Heart right ventricle (tissue), 16 donors: ENCODE data around the gene CSNK1G2. TPM values are rescaled to one million over a fixed set of nuclear protein-coding genes. Genes with fewer than 3 reads are reported as not detected.
A peak's percentile ranks its signal among the peaks of the same experiment; 100 is the strongest.

Source experiments
- ATAC-seq, 8 donors: fragments of 200-7000 bp; cut with Tn5 transposase; one replicate each; pipeline ENCODE4 v1.9.1; 2020; ENCODE audit warnings: mild to moderate bottlenecking in 8 of 8, moderate library complexity in 8 of 8, moderate number of reproducible peaks in 1 of 8
- DNase-seq, 2 donors: peaks; one replicate each; pipeline ENCODE4 v3.0.0-alpha.2; 2020
- H3K27ac ChIP-seq, 10 donors: fragments of 200-600 bp; sonication (generic) in 2 of 10; one replicate each; pipeline versions ENCODE4 v1.5.0 to v1.8.0; 2020 to 2022; ENCODE audit warnings: mild to moderate bottlenecking in 3 of 10
- H3K27me3 ChIP-seq, 7 donors: fragments of 200-600 bp; one replicate each; pipeline ENCODE4 v1.8.0; 2021 to 2022; ENCODE audit warnings: mild to moderate bottlenecking in 2 of 7
- H3K36me3 ChIP-seq, 9 donors: fragments of 200-600 bp; sonication (generic) in 1 of 9; one replicate each; pipeline versions ENCODE4 v1.5.0 to v1.8.0; 2020 to 2022; ENCODE audit warnings: mild to moderate bottlenecking in 2 of 9
- H3K4me1 ChIP-seq, 9 donors: fragments of 200-600 bp; sonication (generic) in 1 of 9; one replicate each; pipeline versions ENCODE4 v1.5.0 to v1.8.0; 2020 to 2022; ENCODE audit warnings: mild to moderate bottlenecking in 4 of 9
- H3K4me3 ChIP-seq, 10 donors: fragments of 200-600 bp; sonication (generic) in 2 of 10; one replicate each; pipeline versions ENCODE4 v1.5.0 to v1.8.0; 2020 to 2022; ENCODE audit warnings: mild to moderate bottlenecking in 7 of 10, moderate library complexity in 2 of 10
- H3K9me3 ChIP-seq, 11 donors: fragments of 200-600 bp in 10 of 11; sonication (generic) in 2 of 11; one replicate each; pipeline versions ENCODE4 v1.5.0 to v1.8.0; 2013 to 2022; ENCODE audit warnings: mild to moderate bottlenecking in 2 of 11, control low read depth in 1 of 11, moderate library complexity in 1 of 11
- CTCF ChIP-seq, 9 donors: fragments of 200-600 bp; sonication (generic) in 2 of 9; IDR thresholded peaks; one replicate each; pipeline versions ENCODE4 v1.5.0 to v1.8.0; 2021 to 2022; ENCODE audit warnings: antibody characterized with exemption in 9 of 9, mild to moderate bottlenecking in 5 of 9, moderate library complexity in 1 of 9
- WGBS, 2 donors: extraction: QIAGEN DNeasy Blood & Tissue Kit; methylation state at CpG; one replicate each; pipeline ENCODE4 v1.1.7; 2013; ENCODE audit warnings: inconsistent platforms in 1 of 2; 5-methylcytosine and 5-hydroxymethylcytosine counted together
- intact Hi-C, 10 donors: fragments of 100-400 bp; cut with DNase I; formaldehyde crosslinking; loops; one replicate each; pipeline versions ENCODE4 v1.11.1 to v1.14.2; 2022
- polyA plus RNA-seq, 2 donors: library from polyadenylated mRNA; stranded (reverse); fragments of 200-250 nt; gene quantifications; one replicate each; pipeline ENCODE4 v1.2.3, GENCODE V29; 2013
- total RNA-seq, 10 donors: library from RNA; stranded (reverse); fragmentation: NEBNext Ultra II Directional in 3 of 10; extraction: Animal tissue kit (Norgen Biotek cat#: 25700) in 3 of 10; gene quantifications; one replicate each; pipeline versions ENCODE4 v1.2.1 to v1.2.4, GENCODE V29; 2021 to 2023
- donor health status: Arrhythmogenic right ventricular cardiomyopathy.
- donor health status: ischemic (EF 13 %, LVEDD 7.1; RV severe dilation, severe dysfunction).
- donor health status: healthy with polysubstance abuse.
- donor health status: DM: no; HTN: yes; CAD: no.
- donor health status: DM: no; HTN: no; CAD: no.
- donor health status: ischemic (EF 25% LVEDD 6.9; RV normal size, moderate dysfunction).
- donor health status: ischemic (EF 25% LVEDD 5.7; RV mildly dilated, moderate dysfunction).
- donor health status: healthy.
- donor health status: DM: yes; HTN: yes; CAD: no.
- donor health status: Ischemic cardiomyopathy.
- donor health status: ischemic (EF 35%, LVEDD 5.7; RV mildly dilated, moderate dysfunction).
- donor health status: nonischemic (EF 11% LVEDD 7.7; RV severe dilation, severe dysfunction).
- donor health status: DM: yes; HTN: yes; CAD: no.
- donor health status: PGD.
- donor health status: ischemic (EF 29% LVEDD 5.4; RV normal size, mild dysfunction).
- donor health status: nonischemic (EF 23%, LVEDD 6.1; RV moderate dilation, normal function).

Gene CSNK1G2
- total and polyA plus RNA-seq, 12 donors = 17.7 to 35.2 (median 23.9) TPM

- Histone ChIP-seq H3K36me3 (no peaks in the 10 kb centered on the region), H3K4me1 (peaks cover 4 to 17% (median 8%) of the 10 kb centered on the region in 9 donors), H3K27me3 (no peaks in the 10 kb centered on the region), H3K27ac (no peak overlapping the region), H3K9me3 (no peaks in the 10 kb centered on the region), H3K4me3 (peak overlapping the region in 3 of 10 donors; percentile 65 to 66 (median 65))
- DNase-seq (no peak), ATAC-seq (peak in 3 of 8 donors; percentile 2 to 24 (median 3))
- intact Hi-C loops = no loop called here
- no peak for TF ChIP-seq CTCF (IDR thresholded peaks at IDR 0.05)
- 80% methylated on average over 5 of the region's 5 CpGs for WGBS, 2 donors
Observed at GRCh38 chr19:2014131-2014571, 73.2 kb downstream of the CSNK1G2 start.

GRCh38 chr19:2014731-2015607, 74.0 kb downstream of the CSNK1G2 start:
- Histone ChIP-seq H3K27me3 (no peaks in the 10 kb centered on the region), H3K27ac (peak overlapping the region in 8 of 10 donors; percentile 34 to 71 (median 64)), H3K9me3 (no peaks in the 10 kb centered on the region), H3K36me3 (no peaks in the 10 kb centered on the region), H3K4me1 (peaks cover 4 to 24% (median 9%) of the 10 kb centered on the region in 9 donors), H3K4me3 (peak overlapping the region; percentile 10 to 66 (median 62))
- TF ChIP-seq CTCF (IDR thresholded peaks at IDR 0.05) = no peak
- peak in 6 of 8 donors; percentile 5 to 30 (median 8) for ATAC-seq
- intact Hi-C loops = loop anchor here in 3 of 10 donors (5.0 kb wide), 4 partner anchors 37 to 83 kb away; partner anchors contain the start of gene MKNK2 (in 1 of the 3)
- WGBS, 2 donors = 12 to 33% methylated on average over 17 to 73 of the region's 74 CpGs
- peak in 1 of 2 donors; percentile 46 for DNase-seq

- WGBS, 2 donors = 1 to 12% methylated on average over 5 to 19 of the region's 20 CpGs
- Histone ChIP-seq H3K4me3 (peak within 1 kb of the TSS; percentile 10 to 66 (median 62)), H3K36me3 (no peaks in the 10 kb centered on the region), H3K27me3 (no peaks in the 10 kb centered on the region), H3K27ac (peak within 1 kb of the TSS in 9 of 10 donors; percentile 47 to 71 (median 64)), H3K9me3 (no peaks in the 10 kb centered on the region), H3K4me1 (peaks cover 4 to 24% (median 9%) of the 10 kb centered on the region in 9 donors)
- intact Hi-C loops = loop anchor here in 3 of 10 donors (5.0 kb wide), 4 partner anchors 37 to 83 kb away; partner anchors contain the start of gene MKNK2 (in 1 of the 3)
- TF ChIP-seq CTCF (IDR thresholded peaks at IDR 0.05) = no peak
- ATAC-seq (peak in 1 of 8 donors; percentile 13), DNase-seq (peak; percentile 66 to 82)
Observed at GRCh38 chr19:2015608-2015950, 74.6 kb downstream of the CSNK1G2 start, which contains the start of gene BTBD2. TSS of gene BTBD2 (minus strand) at chr19:2015714. CDS start at chr19:2015703, 11 bp downstream.

- DNase-seq (peak; percentile 66 to 85), ATAC-seq (peak; percentile 68 to 91 (median 86))
- intact Hi-C loops = loop anchor here in 4 of 10 donors (1.0 to 5.0 kb wide), 5 partner anchors 36 to 84 kb away; partner anchors contain the start of genes IZUMO4 (in 1 of the 4), MKNK2 (in 1 of the 4) and MOB3A (in 1 of the 4)
- TF ChIP-seq CTCF (IDR thresholded peaks at IDR 0.05) = no peak
- Histone ChIP-seq H3K9me3 (no peaks in the 10 kb centered on the region), H3K4me1 (peaks cover 4 to 24% (median 9%) of the 10 kb centered on the region in 9 donors), H3K27me3 (no peaks in the 10 kb centered on the region), H3K27ac (peak overlapping the region in 8 of 10 donors; percentile 4 to 68 (median 50)), H3K4me3 (peak overlapping the region in 8 of 10 donors; percentile 4 to 49 (median 42)), H3K36me3 (no peaks in the 10 kb centered on the region)
- WGBS, 2 donors = 68 to 71% methylated on average over 23 of the region's 23 CpGs
Observed at GRCh38 chr19:2016041-2016807, 75.3 kb downstream of the CSNK1G2 start.
